ENCODE results near the gene SEMA4B. TPM values are rescaled to one million over a fixed set of nuclear protein-coding genes. Genes with fewer than 3 reads are reported as not detected.
A peak's percentile ranks its signal among the peaks of the same experiment; 100 is the strongest.

Gene SEMA4B
- total and polyA plus RNA-seq, 2 experiments from 2014 or later, result 16.7 to 48.2 TPM

DNA sequence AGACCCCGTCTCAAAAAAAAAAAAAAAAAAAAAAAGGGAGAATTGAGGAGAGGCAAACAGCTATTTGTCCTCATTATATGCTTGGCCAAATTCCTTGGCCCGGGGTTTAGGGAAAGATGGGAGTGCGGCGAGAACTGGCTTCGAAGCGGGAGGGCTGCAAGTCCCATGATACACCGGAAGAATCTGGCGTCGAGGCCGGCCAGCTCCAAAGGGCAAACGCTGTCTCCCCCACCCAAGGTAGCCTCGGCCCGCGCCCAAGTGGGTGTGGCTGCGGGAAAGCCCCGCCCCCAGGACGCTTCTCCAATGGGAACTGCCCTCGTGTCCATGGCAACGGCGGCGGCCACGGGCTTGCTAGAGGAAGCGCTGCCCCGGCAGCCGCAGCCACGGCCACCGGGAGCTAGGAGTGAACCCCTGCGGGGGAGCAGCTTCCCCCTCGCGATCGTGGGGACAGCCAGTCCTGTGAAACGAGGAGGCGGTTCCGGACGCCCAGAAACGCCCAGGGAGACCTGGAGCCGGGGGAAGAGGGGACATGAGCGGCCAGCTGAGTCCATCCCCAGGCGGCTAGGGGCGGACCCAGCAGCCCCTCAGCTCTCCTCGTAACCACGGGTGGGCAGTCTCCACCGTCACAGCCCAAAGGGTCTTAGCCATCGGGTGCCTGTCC, 48.2 kb downstream of the SEMA4B start, which contains the start of gene TTLL13:
Gene TTLL13, plus strand, starts transcription at position 354 of the 661 bp plus-strand sequence. CDS start 1,075 bp downstream, outside the sequence.
- ATAC-seq (peak; percentile 96), DNase-seq (ENCODE audit: low spot score) (peak; percentile 97)
- H3K9me2 ChIP-seq (ENCODE audit: insufficient read depth), result no peaks in the 10 kb centered on the region
- peak within 1 kb of the TSS; percentile 89 for H3K4me2 ChIP-seq
- Mint-ChIP-seq H3K36me3 (ENCODE audit: low read depth) (no peaks in the 10 kb centered on the region; the same call in 2 of the 3 replicates), H3K4me3 (peak within 1 kb of the TSS; percentile 73), H3K27ac (no peak within 1 kb of the TSS), H3K4me1 (peaks cover 3% of the 10 kb centered on the region; the same call in 2 of the 3 replicates), H3K27me3 (ENCODE audit: insufficient read depth, low read depth, poor library complexity) (peaks cover 8% of the 10 kb centered on the region), H3K9me3 (no peaks in the 10 kb centered on the region)
- no peak within 1 kb of the TSS for H3K27ac ChIP-seq (ENCODE audit: low read depth)
- no peaks in the 10 kb centered on the region for H4K20me1 ChIP-seq (replicated peaks; ENCODE audit: insufficient read depth)
- H3K4me3 ChIP-seq, result peak within 1 kb of the TSS; percentile 77
- no peak for TF ChIP-seq ZNF114 (CRISPR knock-in tag; IDR thresholded peaks at IDR 0.05)
- TF ChIP-seq POLR2AphosphoS5 (IDR thresholded peaks at IDR 0.05; ENCODE audit: low read depth), result peak; percentile 43; the same call in 1 of the 2 replicates
- H3K36me3 ChIP-seq (ENCODE audit: insufficient read depth), result no peaks in the 10 kb centered on the region
- peak within 1 kb of the TSS; percentile 95 for H2AFZ ChIP-seq
- no peaks in the 10 kb centered on the region; the same call in 1 of the 2 replicates for H3K27me3 ChIP-seq (ENCODE audit: insufficient read depth)
- H3K4me1 ChIP-seq (ENCODE audit: insufficient read depth), result no peaks in the 10 kb centered on the region
- H3F3A ChIP-seq (replicated peaks; ENCODE audit: low read depth), result 0 out of 2 replicates have a peak, but pooled peaks cover 4% of the 10 kb centered on the region
- no peaks in the 10 kb centered on the region for H3K79me2 ChIP-seq (replicated peaks; ENCODE audit: insufficient read depth)

DNA sequence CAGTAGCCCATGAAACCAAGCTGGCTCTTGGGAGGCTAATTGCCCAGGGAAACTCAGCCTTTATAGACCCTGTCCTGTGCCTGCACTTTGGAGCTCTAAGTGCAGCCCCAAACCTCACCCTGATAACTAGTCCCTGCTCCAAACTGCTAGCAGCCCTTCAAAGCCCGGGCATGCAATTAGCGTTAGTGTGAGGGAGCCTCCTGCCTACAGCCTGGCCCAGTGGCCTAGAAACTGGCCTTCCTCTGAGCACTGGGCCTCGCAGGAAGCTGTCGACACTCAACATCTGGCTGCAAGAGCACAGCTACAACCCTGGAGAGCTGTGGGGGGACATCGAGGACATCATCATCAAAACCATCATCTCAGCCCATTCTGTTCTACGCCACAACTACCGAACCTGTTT, 56.6 kb downstream of the SEMA4B start:
- H4K20me1 ChIP-seq (replicated peaks; ENCODE audit: insufficient read depth), result no peaks in the 10 kb centered on the region
- ATAC-seq (no peak), DNase-seq (ENCODE audit: low spot score) (no peak)
- no peak overlapping the region for H3K4me2 ChIP-seq
- H3K27ac ChIP-seq (ENCODE audit: low read depth), result no peak overlapping the region
- H3K27ac Mint-ChIP-seq, result no peak overlapping the region
- no peaks in the 10 kb centered on the region for H3K79me2 ChIP-seq (replicated peaks; ENCODE audit: insufficient read depth)
- no peaks in the 10 kb centered on the region for H3K36me3 Mint-ChIP-seq (ENCODE audit: low read depth)
- H3K4me1 Mint-ChIP-seq, result peaks cover 7% of the 10 kb centered on the region
- H2AFZ ChIP-seq, result no peak overlapping the region
- no peaks in the 10 kb centered on the region for H3K36me3 ChIP-seq (ENCODE audit: insufficient read depth)
- H3K4me1 ChIP-seq (ENCODE audit: insufficient read depth), result no peaks in the 10 kb centered on the region
- no peaks in the 10 kb centered on the region for H3F3A ChIP-seq (replicated peaks; ENCODE audit: low read depth)
- peaks cover 2% of the 10 kb centered on the region for H3K27me3 Mint-ChIP-seq (ENCODE audit: insufficient read depth, low read depth, poor library complexity)
- no peaks in the 10 kb centered on the region; the same call in 2 of the 3 replicates for H3K9me3 Mint-ChIP-seq
- H3K27me3 ChIP-seq (ENCODE audit: insufficient read depth), result no peaks in the 10 kb centered on the region
- no peaks in the 10 kb centered on the region for H3K9me2 ChIP-seq (ENCODE audit: insufficient read depth)
- H3K4me3 ChIP-seq, result no peak overlapping the region
- no peak overlapping the region for H3K4me3 Mint-ChIP-seq
- TF ChIP-seq EZH2phosphoT487 (IDR thresholded peaks at IDR 0.05; ENCODE audit: unreplicated experiment) (no peak), EZH2 (IDR thresholded peaks at IDR 0.05; ENCODE audit: low read depth, unreplicated experiment) (no peak)
- TF ChIP-seq, protein P1, sequence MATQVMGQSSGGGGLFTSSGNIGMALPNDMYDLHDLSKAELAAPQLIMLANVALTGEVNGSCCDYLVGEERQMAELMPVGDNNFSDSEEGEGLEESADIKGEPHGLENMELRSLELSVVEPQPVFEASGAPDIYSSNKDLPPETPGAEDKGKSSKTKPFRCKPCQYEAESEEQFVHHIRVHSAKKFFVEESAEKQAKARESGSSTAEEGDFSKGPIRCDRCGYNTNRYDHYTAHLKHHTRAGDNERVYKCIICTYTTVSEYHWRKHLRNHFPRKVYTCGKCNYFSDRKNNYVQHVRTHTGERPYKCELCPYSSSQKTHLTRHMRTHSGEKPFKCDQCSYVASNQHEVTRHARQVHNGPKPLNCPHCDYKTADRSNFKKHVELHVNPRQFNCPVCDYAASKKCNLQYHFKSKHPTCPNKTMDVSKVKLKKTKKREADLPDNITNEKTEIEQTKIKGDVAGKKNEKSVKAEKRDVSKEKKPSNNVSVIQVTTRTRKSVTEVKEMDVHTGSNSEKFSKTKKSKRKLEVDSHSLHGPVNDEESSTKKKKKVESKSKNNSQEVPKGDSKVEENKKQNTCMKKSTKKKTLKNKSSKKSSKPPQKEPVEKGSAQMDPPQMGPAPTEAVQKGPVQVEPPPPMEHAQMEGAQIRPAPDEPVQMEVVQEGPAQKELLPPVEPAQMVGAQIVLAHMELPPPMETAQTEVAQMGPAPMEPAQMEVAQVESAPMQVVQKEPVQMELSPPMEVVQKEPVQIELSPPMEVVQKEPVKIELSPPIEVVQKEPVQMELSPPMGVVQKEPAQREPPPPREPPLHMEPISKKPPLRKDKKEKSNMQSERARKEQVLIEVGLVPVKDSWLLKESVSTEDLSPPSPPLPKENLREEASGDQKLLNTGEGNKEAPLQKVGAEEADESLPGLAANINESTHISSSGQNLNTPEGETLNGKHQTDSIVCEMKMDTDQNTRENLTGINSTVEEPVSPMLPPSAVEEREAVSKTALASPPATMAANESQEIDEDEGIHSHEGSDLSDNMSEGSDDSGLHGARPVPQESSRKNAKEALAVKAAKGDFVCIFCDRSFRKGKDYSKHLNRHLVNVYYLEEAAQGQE (IDR thresholded peaks at IDR 0.05; ENCODE audit: unreplicated experiment), result no peak
- TF ChIP-seq, protein P2, sequence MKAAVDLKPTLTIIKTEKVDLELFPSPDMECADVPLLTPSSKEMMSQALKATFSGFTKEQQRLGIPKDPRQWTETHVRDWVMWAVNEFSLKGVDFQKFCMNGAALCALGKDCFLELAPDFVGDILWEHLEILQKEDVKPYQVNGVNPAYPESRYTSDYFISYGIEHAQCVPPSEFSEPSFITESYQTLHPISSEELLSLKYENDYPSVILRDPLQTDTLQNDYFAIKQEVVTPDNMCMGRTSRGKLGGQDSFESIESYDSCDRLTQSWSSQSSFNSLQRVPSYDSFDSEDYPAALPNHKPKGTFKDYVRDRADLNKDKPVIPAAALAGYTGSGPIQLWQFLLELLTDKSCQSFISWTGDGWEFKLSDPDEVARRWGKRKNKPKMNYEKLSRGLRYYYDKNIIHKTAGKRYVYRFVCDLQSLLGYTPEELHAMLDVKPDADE (IDR thresholded peaks at IDR 0.05), result no peak

Measured in GM23338 (cell line).